Measurements from ENCODE around the gene SBF2.

GRCh38 chr11:10318527-10318802 lies 24.4 kb upstream of the SBF2 start:
- TF ChIP-seq CTCF (IDR thresholded peaks at IDR 0.05; ENCODE audit: borderline replicate concordance, extremely low read depth, low read length, poor library complexity, severe bottlenecking) (no peak), EZH2 (IDR thresholded peaks at IDR 0.05; ENCODE audit: borderline replicate concordance, low read depth, low read length, severe bottlenecking) (no peak)
